AG09319 (cell line): ENCODE data around the gene FRZB.

ENCODE experiments used
- DNase-seq: peaks from one replicate; pipeline ENCODE4 v3.0.0-alpha.2; 2010; ENCODE audit warnings: low read depth; ENCODE audit errors: extremely low read depth
- TF ChIP-seq, protein P1 (sequence below): IDR thresholded peaks from 2 replicates; pipeline ENCODE4 v1.5.1; 2011; ENCODE audit warnings: low read depth, mild to moderate bottlenecking, inconsistent platforms, low read length, moderate library complexity

FRZB gene

DNA sequence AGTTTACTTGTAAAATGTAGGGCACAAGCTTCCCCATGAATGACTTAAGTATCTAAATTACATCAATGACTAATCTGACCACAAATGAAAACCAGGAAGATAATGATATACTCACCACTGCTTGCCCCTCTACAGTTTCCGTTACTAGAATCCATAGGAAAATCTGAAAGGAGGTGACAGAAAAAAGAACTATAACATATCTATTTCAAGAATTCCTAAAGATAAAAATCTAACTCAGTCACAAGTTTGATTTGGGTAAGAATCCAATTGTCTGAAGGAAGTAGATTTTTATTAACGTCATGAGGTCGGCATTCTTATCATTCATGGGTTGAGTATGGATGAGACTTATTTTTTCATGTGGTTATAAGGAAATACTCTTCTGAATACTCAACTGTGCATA is 7.8 kb downstream of the FRZB start:
- DNase-seq: no peak
- TF ChIP-seq, protein P1, sequence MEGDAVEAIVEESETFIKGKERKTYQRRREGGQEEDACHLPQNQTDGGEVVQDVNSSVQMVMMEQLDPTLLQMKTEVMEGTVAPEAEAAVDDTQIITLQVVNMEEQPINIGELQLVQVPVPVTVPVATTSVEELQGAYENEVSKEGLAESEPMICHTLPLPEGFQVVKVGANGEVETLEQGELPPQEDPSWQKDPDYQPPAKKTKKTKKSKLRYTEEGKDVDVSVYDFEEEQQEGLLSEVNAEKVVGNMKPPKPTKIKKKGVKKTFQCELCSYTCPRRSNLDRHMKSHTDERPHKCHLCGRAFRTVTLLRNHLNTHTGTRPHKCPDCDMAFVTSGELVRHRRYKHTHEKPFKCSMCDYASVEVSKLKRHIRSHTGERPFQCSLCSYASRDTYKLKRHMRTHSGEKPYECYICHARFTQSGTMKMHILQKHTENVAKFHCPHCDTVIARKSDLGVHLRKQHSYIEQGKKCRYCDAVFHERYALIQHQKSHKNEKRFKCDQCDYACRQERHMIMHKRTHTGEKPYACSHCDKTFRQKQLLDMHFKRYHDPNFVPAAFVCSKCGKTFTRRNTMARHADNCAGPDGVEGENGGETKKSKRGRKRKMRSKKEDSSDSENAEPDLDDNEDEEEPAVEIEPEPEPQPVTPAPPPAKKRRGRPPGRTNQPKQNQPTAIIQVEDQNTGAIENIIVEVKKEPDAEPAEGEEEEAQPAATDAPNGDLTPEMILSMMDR: no peak

DNA sequence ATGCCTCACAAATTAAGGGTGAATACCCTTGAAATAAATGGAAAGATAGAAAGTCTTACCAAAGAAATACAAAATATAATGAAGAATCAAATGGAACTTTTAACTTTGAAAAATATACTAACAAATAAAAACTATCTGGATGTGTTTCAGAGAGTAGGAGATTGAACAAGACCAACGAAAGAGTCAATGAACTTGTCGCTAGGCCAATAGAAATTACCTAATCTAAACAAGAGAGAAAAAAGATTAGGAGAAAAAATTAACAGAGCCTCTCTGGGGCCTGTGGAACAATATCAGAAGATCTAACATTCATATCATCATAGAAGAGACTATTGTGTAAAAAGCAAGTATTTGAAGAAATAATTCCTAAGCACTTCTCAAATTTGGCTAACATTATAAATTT is 11.1 kb downstream of the FRZB start:
- DNase-seq: no peak
- TF ChIP-seq, protein P1: no peak

DNA sequence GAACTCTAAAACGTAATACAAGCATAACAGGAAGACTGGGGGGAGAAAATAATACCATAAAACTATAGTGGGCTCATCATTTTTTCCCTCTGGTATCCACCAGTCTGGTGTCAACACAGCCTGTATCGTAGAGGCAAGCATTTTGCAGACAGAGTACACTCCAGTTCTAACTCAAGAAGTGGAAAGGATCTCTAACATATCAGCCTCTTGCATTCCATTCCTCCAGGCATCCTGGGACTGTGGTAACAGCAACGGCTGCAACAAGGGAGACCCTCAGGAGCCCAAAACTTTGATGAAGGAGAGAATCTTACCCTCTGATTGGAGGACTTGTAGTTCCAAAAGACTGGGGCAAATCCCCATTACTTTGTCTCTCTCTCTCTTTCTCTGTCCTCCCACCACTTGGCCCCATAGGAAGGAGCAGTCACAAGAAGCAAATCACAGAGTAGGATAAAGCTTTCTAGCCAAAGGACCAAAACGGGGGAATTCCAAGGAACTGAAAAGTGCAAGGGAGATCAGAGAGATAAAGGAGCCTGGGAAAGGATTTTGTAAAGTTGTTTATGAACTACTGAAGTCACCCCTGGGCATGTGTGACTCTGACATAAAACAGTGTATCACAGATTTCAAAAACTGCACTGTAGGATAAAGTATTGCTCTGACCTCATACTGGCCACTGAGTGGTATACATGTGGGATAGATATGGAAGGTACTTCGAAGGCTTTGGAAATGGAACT is 11.9 kb downstream of the FRZB start:
- TF ChIP-seq, protein P1: no peak
- DNase-seq: no peak

DNA sequence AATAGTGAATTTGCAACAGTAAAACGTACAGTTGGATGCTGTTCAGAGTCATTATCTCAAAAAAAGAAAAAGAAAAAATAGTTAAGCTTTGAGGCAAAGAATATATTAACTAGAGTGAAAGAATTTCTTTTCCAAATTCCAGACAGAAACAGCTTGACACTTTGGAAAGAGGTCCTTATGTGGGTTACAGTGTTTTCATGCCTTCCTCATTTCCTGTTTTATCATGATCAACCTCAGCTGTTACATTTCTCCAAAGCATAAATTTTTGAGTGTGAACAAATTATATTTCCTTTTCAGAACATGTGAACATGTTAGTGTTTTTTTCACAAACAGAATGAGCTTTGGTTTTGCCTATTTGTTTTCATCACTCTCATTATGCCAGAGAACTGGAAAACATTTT is 13.6 kb downstream of the FRZB start:
- TF ChIP-seq, protein P1: no peak
- no peak for DNase-seq

DNA sequence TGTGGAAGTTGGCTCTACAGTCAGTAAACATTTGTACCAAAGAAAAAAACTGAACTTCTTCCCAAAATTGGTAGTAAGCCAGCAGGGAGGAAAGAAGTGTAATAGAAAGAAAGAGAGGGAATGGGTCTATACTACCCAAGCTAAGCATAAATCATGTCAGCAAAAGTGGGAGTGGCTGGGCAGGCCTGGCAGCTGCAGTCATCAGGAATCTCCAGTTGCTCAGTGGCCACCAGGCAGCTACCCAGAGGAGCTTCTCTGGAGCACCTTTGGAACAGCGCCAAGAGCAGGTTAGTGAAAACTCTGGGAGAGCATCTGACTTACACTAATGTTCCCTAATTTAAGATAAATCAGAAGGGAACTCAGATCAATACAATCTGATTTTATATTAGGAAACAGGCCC is 14.3 kb downstream of the FRZB start:
- no peak for DNase-seq
- TF ChIP-seq, protein P1: no peak

DNA sequence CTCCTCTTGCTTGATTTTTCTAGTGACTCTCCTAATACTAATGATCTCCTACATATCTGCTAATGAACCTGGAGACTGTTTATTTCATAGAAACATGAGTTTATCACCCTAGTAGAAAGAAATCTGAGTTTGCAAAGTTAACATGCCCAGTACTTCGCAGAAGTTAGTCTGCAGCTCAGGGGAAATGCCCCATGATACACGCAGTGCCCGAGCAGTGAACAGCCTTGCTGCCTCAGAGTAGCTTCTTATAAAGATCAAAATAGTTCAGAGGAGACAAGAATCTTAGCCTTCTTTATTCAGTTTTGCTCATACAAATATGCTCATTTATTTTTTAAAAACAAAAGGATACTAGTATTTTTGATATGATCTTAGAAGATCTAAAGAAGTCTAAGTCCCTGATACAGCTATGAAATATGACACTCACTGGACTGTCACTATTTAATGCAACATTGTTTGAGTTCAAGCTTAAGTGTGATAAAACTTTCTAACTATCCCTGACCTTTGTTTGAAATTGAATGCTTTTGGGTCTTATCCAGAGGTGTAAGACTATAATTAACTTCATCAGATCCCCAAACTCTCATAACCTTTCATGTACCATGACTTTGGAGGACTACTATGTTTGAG is 20.5 kb downstream of the FRZB start:
- TF ChIP-seq, protein P1: no peak
- DNase-seq: no peak

DNA sequence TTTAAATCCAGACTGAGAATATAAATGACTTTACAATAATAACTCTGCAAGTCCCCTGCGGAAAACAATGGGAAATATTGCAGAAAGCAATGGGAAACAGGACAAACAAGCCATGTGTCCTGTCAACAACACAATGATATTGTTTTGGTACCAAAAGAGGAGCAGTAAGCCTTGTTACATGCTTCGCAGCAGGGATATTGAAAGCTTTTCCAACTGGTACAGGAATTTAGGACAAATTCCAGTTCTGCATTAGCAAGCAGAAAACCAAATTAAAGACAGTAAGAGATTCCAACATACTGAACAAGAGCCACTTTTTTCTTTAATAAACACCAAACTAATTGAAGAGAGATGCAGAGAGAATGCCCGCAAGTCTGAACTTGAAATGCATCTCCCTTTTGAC is 30.0 kb downstream of the FRZB start:
- TF ChIP-seq, protein P1: no peak
- DNase-seq: no peak
